Breast epithelium (tissue), 4 donors: ENCODE results near the gene AK5. TPM values are rescaled to one million over a fixed set of nuclear protein-coding genes. Genes with fewer than 3 reads are reported as not detected.

Experiments used
- DNase-seq, 2 donors: peaks; one replicate each; pipeline ENCODE4 v3.0.0-alpha.2; 2019; ENCODE audit warnings: low spot score in 2 of 2
- H3K27ac ChIP-seq, 2 donors: fragments of 200-600 bp; sonication (generic) in 1 of 2; one replicate each; pipeline ENCODE4 v1.5.1; 2016 to 2019; ENCODE audit warnings: mild to moderate bottlenecking in 1 of 2
- H3K27me3 ChIP-seq, 2 donors: fragments of 200-600 bp; sonication (generic) in 1 of 2; one replicate each; pipeline versions ENCODE4 v1.5.1 to v1.6.0; 2017 to 2019; ENCODE audit warnings: control low read depth in 1 of 2, mild to moderate bottlenecking in 1 of 2
- H3K36me3 ChIP-seq: fragments of 200-600 bp; one replicate; pipeline ENCODE4 v1.5.1; 2019
- H3K4me1 ChIP-seq, 2 donors: fragments of 200-600 bp; sonication (generic); one replicate each; pipeline ENCODE4 v1.5.1; 2016 to 2019; ENCODE audit warnings: control low read depth in 1 of 2
- H3K4me3 ChIP-seq, 3 donors: fragments of 200-600 bp; sonication (generic); 1 replicate in 2 of 3; 2 replicates in 1 of 3; pipeline ENCODE4 v1.5.1; 2016 to 2019; ENCODE audit warnings: mild to moderate bottlenecking in 3 of 3, moderate library complexity in 2 of 3
- H3K9me3 ChIP-seq, 2 donors: fragments of 200-600 bp; sonication (generic) in 1 of 2; one replicate each; pipeline ENCODE4 v1.5.1; 2016 to 2019; ENCODE audit warnings: control low read depth in 1 of 2
- POLR2A ChIP-seq: fragments of 450-650 bp; IDR thresholded peaks from one replicate; pipeline ENCODE4 v1.6.1; 2016; ENCODE audit warnings: antibody characterized with exemption, mild to moderate bottlenecking, moderate library complexity
- POLR2AphosphoS5 ChIP-seq, 3 donors: sonication (generic); formaldehyde crosslinking; IDR thresholded peaks; one replicate each; pipeline ENCODE4 v1.6.1; 2017; ENCODE audit warnings: antibody characterized with exemption in 3 of 3
- intact Hi-C: fragments of 100-400 bp; cut with DNase I; formaldehyde crosslinking; loops from one replicate; pipeline ENCODE4 v1.15.1; 2023; ENCODE audit warnings: low total_unique reads
- total RNA-seq, 3 donors: library from RNA; depleted of rRNA; stranded (reverse); fragments of >200 nt; gene quantifications; one replicate each; pipeline ENCODE4 v1.1.0, GENCODE V29; 2016
- TF ChIP-seq, protein P1 (sequence below), 3 donors: fragments of 450-650 bp; IDR thresholded peaks; one replicate each; pipeline ENCODE4 v1.5.1; 2016 to 2017; ENCODE audit warnings: antibody characterized with exemption in 3 of 3, mild to moderate bottlenecking in 3 of 3, moderate library complexity in 3 of 3

Gene AK5
- total RNA-seq, 3 donors from 2014 or later = under 0.01 to 111 (median 30.8) TPM

DNA sequence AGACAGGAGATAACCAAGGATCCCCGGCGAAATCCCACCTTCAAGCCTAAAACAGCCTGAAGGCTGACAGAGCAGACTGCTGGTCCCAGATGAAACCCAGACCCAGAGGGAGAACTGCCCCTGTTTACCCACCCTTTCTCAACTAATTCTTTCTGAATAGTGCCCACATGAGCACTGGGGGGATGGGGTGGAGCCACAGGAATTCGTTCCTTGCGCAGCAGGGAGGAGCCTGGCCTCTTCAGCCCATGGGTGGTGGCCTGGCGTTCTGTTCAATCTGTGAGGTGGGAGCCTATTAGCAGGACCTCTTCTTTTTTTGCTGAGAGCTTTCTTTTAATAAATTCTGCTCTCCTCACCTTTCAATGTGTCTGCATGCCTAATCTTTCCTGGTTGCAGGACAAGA, 6.6 kb upstream of the AK5 start:
- no peak for TF ChIP-seq POLR2AphosphoS5 (IDR thresholded peaks at IDR 0.05)
- TF ChIP-seq, protein P1, sequence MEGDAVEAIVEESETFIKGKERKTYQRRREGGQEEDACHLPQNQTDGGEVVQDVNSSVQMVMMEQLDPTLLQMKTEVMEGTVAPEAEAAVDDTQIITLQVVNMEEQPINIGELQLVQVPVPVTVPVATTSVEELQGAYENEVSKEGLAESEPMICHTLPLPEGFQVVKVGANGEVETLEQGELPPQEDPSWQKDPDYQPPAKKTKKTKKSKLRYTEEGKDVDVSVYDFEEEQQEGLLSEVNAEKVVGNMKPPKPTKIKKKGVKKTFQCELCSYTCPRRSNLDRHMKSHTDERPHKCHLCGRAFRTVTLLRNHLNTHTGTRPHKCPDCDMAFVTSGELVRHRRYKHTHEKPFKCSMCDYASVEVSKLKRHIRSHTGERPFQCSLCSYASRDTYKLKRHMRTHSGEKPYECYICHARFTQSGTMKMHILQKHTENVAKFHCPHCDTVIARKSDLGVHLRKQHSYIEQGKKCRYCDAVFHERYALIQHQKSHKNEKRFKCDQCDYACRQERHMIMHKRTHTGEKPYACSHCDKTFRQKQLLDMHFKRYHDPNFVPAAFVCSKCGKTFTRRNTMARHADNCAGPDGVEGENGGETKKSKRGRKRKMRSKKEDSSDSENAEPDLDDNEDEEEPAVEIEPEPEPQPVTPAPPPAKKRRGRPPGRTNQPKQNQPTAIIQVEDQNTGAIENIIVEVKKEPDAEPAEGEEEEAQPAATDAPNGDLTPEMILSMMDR (IDR thresholded peaks at IDR 0.05) = no peak
- H3K4me3 ChIP-seq = no peak overlapping the region
- H3K4me1 ChIP-seq = no peaks in the 10 kb centered on the region
- H3K27ac ChIP-seq = no peak overlapping the region
- intact Hi-C loops = no loop called here
- no peak for DNase-seq
- H3K36me3 ChIP-seq = no peaks in the 10 kb centered on the region
- no peaks in the 10 kb centered on the region for H3K9me3 ChIP-seq
- no peaks in the 10 kb centered on the region for H3K27me3 ChIP-seq

GRCh38 chr1:77276941-77277340, 4.9 kb upstream of the AK5 start:
- Histone ChIP-seq H3K27me3 (no peaks in the 10 kb centered on the region), H3K4me3 (no peak overlapping the region), H3K36me3 (no peaks in the 10 kb centered on the region), H3K27ac (no peak overlapping the region), H3K4me1 (no peaks in the 10 kb centered on the region), H3K9me3 (no peaks in the 10 kb centered on the region)
- no peak for DNase-seq
- intact Hi-C loops = no loop called here
- TF ChIP-seq POLR2A (no peak), POLR2AphosphoS5 (IDR thresholded peaks at IDR 0.05) (no peak)
- TF ChIP-seq, protein P1 (IDR thresholded peaks at IDR 0.05) = no peak

DNA sequence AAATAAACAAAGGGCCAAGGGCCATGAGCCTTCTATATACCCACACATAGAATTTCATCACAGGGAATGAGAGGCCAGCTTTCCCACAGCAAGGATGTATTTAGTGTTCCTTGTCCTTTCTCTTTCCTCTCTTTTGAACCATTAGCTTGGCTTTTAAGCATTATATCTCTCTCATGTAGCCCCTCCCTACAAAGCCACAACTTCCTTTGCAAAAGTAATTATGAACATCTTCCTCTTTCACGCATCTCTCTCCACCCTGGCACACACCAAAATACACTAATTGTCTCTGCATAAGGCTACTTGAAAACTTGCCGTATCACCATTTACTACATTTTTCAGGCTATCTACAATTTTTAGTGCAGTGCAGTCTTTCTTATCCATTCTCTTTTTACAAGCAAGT, 1.9 kb upstream of the AK5 start:
- Histone ChIP-seq H3K4me1 (no peaks in the 10 kb centered on the region), H3K27me3 (no peaks in the 10 kb centered on the region), H3K36me3 (no peaks in the 10 kb centered on the region), H3K27ac (no peak overlapping the region), H3K9me3 (no peaks in the 10 kb centered on the region), H3K4me3 (no peak overlapping the region)
- DNase-seq = no peak
- intact Hi-C loops = no loop called here
- TF ChIP-seq POLR2AphosphoS5 (IDR thresholded peaks at IDR 0.05) (no peak), POLR2A (no peak)
- TF ChIP-seq, protein P1 (IDR thresholded peaks at IDR 0.05) = no peak

DNA sequence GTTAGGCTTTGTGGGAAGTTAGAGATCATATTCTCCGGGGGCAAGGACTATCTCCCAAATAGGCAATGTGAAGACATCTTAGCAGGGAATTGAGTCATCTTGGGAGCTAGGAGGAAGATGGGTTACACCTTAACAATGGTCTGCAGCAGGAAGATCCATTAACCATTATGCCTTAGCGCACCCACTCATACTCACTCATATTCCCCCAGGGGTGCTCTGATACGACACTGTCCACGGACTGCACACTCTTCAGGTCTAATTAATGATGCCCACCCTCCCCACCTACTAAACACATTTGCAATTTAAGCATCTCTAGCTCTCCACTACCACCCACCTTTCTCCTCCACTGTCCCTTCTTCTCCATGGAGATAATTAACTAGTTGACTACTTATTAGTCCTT, 857 bp upstream of the AK5 start:
- TF ChIP-seq, protein P1 (IDR thresholded peaks at IDR 0.05) = no peak
- TF ChIP-seq POLR2AphosphoS5 (IDR thresholded peaks at IDR 0.05) = no peak
- no peak for TF ChIP-seq POLR2A
- DNase-seq = no peak
- intact Hi-C loops = no loop called here
- no peaks in the 10 kb centered on the region for H3K27me3 ChIP-seq
- no peaks in the 10 kb centered on the region for H3K9me3 ChIP-seq
- no peaks in the 10 kb centered on the region for H3K36me3 ChIP-seq
- H3K4me1 ChIP-seq = no peaks in the 10 kb centered on the region
- H3K27ac ChIP-seq = peak overlapping the region in 1 of 2 donors; percentile 22
- H3K4me3 ChIP-seq = peak overlapping the region in 1 of 3 donors; percentile 88

- TF ChIP-seq POLR2AphosphoS5 (IDR thresholded peaks at IDR 0.05) = no peak
- no peaks in the 10 kb centered on the region for H3K4me1 ChIP-seq
- H3K9me3 ChIP-seq = no peaks in the 10 kb centered on the region
- H3K4me3 ChIP-seq = peak overlapping the region; percentile 48 to 88 (median 72)
- H3K27me3 ChIP-seq = no peaks in the 10 kb centered on the region
- DNase-seq = no peak
- no peaks in the 10 kb centered on the region for H3K36me3 ChIP-seq
- intact Hi-C loops = no loop called here
- peak overlapping the region; percentile 22 to 56 for H3K27ac ChIP-seq
Observed at GRCh38 chr1:77282187-77282865, 507 bp downstream of the AK5 start.
